GM12878 (cell line): ENCODE results near the gene ENTREP3. TPM values are rescaled to one million over a fixed set of nuclear protein-coding genes. Genes with fewer than 3 reads are reported as not detected.
"Not testable (repeated sequence)": the region's sequence is repeated elsewhere in the genome, so short reads cannot be mapped to it uniquely, and the experiment has no call there.

Source experiments
- ATAC-seq: fragments of 200-7000 bp; cut with Tn5 transposase; 3 replicates; pipeline ENCODE4 v1.9.1; 2020; ENCODE audit warnings: mild to moderate bottlenecking, moderate library complexity
- BruUV-seq: library from RNA; stranded (reverse); fragments of 400-500 nt; replicated peaks from 2 replicates; lab custom pipeline; 2021; lab: Mats Ljungman, UMichigan
- CTCF ChIA-PET: fragments of 300-600 bp; sonication (Branson Sonifier 250); formaldehyde crosslinking; extraction: SDS; loops from one replicate; lab custom pipeline; 2021; ENCODE audit warnings: inconsistent platforms; lab: Yijun Ruan, JAX
- POLR2A ChIA-PET: fragments of 350-600 bp; formaldehyde crosslinking; extraction: SDS; loops from one replicate; lab custom pipeline; 2021; ENCODE audit warnings: inconsistent platforms; lab: Charles Lee
- RAD21 ChIA-PET: fragments of 300-600 bp; sonication (Branson Sonifier 250); formaldehyde crosslinking; loops from one replicate; lab custom pipeline; 2023; ENCODE audit warnings: antibody characterized with exemption; ENCODE audit not compliant: unreplicated experiment; lab: Charles Lee
- SMC1A ChIA-PET: fragments of 300-600 bp; sonication (Branson Sonifier 250); formaldehyde crosslinking; loops from one replicate; lab custom pipeline; 2023; ENCODE audit not compliant: unreplicated experiment, uncharacterized antibody; lab: Charles Lee
- DNase-seq: peaks from one replicate; pipeline ENCODE4 v3.0.0-alpha.2; 2011; ENCODE audit warnings: low read depth, low spot score
- FAIRE-seq: peaks from 3 replicates; lab custom pipeline; 2011; peaks lifted over from hg19 to GRCh38; lab: Jason Lieb, UNC
- H2AFZ ChIP-seq: 2 replicates; pipeline ENCODE4 v1.6.0; 2011; ENCODE audit warnings: low read depth, low read length, control low read depth; ENCODE audit not compliant: control insufficient read depth
- H3K27ac ChIP-seq: 2 replicates; pipeline ENCODE4 v1.5.1; 2011; ENCODE audit warnings: control low read depth; ENCODE audit not compliant: control insufficient read depth, insufficient read depth
- H3K27me3 ChIP-seq, 2 experiments: replicated peaks in 1 of 2; 2 replicates each; pipeline versions ENCODE4 v1.6.0 to v1.6.1; 2011; ENCODE audit warnings: low read length in 1 of 2; ENCODE audit not compliant: control insufficient read depth in 2 of 2, insufficient read depth in 2 of 2
- H3K36me3 ChIP-seq, 2 experiments: 2 replicates each; pipeline ENCODE4 v1.5.1; 2011; ENCODE audit warnings: low read length in 1 of 2; ENCODE audit not compliant: control insufficient read depth in 2 of 2, insufficient read depth in 2 of 2
- H3K4me1 ChIP-seq: 2 replicates; pipeline ENCODE4 v1.6.1; 2011; ENCODE audit warnings: mild to moderate bottlenecking, low read length, moderate library complexity, mixed read lengths; ENCODE audit not compliant: control insufficient read depth, insufficient read depth
- H3K4me2 ChIP-seq: 2 replicates; pipeline ENCODE4 v1.6.0; 2011; ENCODE audit warnings: control low read depth; ENCODE audit not compliant: control insufficient read depth, insufficient read depth
- H3K4me3 ChIP-seq: fragments of 200-600 bp; sonication (generic); 2 replicates; pipeline ENCODE4 v1.5.1; 2016
- H3K79me2 ChIP-seq: 2 replicates; pipeline ENCODE4 v1.6.0; 2011; ENCODE audit warnings: low read length; ENCODE audit not compliant: control insufficient read depth, insufficient read depth
- H3K9ac ChIP-seq: 2 replicates; pipeline ENCODE4 v1.8.0; 2011; ENCODE audit warnings: low read length, control low read depth, mixed read lengths; ENCODE audit not compliant: control insufficient read depth, insufficient read depth
- H3K9me3 ChIP-seq: replicated peaks from 3 replicates; pipeline ENCODE4 v1.5.1; 2011; ENCODE audit warnings: mild to moderate bottlenecking, low read length; ENCODE audit not compliant: control insufficient read depth, insufficient read depth
- H4K20me1 ChIP-seq: 2 replicates; pipeline ENCODE4 v1.6.0; 2011; ENCODE audit not compliant: control insufficient read depth, insufficient read depth
- WGBS: methylation state at CpG from one replicate; pipeline ENCODE4 v1.1.6; 2016; ENCODE audit warnings: low lambda C conversion rate; ENCODE audit not compliant: insufficient replicate concordance, insufficient coverage; ENCODE audit errors: missing lambda C conversion rate; 5-methylcytosine and 5-hydroxymethylcytosine counted together
- in situ Hi-C: fragments of 300-500 bp; cut with MboI; formaldehyde crosslinking; loops from 9 replicates; pipeline ENCODE4 v1.14.3; 2018; ENCODE audit warnings: mixed read lengths
- intact Hi-C: fragments of 100-400 bp; cut with micrococcal nuclease; formaldehyde crosslinking; loops from one replicate; pipeline ENCODE4 v1.14.2; 2022; ENCODE audit not compliant: unreplicated experiment
- polyA plus RNA-seq, 11 experiments: library from polyadenylated mRNA; depleted of rRNA in 4 of 11; unstranded in 6 of 11; stranded (reverse) in 5 of 11; fragments of >200 nt; fragmentation: Nextera tagmentation in 4 of 11; fragmentation: Illumina TruSeq in 1 of 11; extraction: Ambion mirVana in 4 of 11; extraction: Trizol in 1 of 11; gene quantifications; 1 replicate in 1 of 11; 2 replicates in 10 of 11; pipeline versions ENCODE4 v1.2.1 to v1.2.3, GENCODE V29; 2011 to 2016; ENCODE audit warnings: inconsistent platforms in 2 of 11, missing spikeins in 2 of 11, low read depth in 1 of 11
- total RNA-seq, 4 experiments: library from RNA; depleted of rRNA in 3 of 4; stranded (reverse); fragments of >200 nt in 3 of 4; fragmentation: Illumina TruSeq in 1 of 4; extraction: Trizol in 1 of 4; gene quantifications; 2 replicates each; pipeline versions ENCODE4 v1.2.1 to v1.2.3, GENCODE V29; 2013 to 2021

ENTREP3 gene
- total and polyA plus RNA-seq, 10 of the 15 experiments (the other 5 are each of a cell fraction or from before 2014, with no cell fraction given) = 1.7 to 31.8 (median 3.9) TPM

DNA sequence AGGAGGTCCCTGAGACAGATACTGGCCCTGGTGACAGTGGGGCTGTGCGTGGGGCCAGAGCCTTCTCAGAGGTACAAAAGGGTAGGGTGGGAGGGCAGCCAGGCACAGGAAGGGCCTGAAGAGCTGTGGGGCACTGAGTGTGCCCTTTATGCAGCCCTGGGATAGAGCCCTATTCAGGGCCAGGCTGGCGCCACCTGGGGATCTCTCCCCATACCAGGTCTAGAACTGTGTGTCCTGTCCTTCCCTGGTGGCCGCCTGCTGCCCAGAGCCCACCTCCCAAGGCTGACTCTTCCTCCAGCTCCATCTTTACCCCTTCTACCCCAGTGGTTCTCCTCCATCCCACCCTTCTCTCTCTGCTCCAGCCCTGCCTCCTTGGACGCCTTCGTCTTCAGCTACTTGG, 21.8 kb downstream of the ENTREP3 start:
- BruUV-seq, intact Hi-C loops, H4K20me1 ChIP-seq, DNase-seq, H2AFZ ChIP-seq, RAD21 ChIA-PET, POLR2A ChIA-PET, H3K4me3 ChIP-seq, H3K4me2 ChIP-seq, H3K4me1 ChIP-seq, H3K27ac ChIP-seq, H3K9me3 ChIP-seq, H3K36me3 ChIP-seq, in situ Hi-C loops, FAIRE-seq, H3K27me3 ChIP-seq, H3K9ac ChIP-seq, CTCF ChIA-PET, H3K79me2 ChIP-seq, SMC1A ChIA-PET: not testable (repeated sequence)
- peak; percentile 18; the same call in 1 of the 3 replicates for ATAC-seq
- 80% methylated on average over 1 of the region's 5 CpGs for WGBS

DNA sequence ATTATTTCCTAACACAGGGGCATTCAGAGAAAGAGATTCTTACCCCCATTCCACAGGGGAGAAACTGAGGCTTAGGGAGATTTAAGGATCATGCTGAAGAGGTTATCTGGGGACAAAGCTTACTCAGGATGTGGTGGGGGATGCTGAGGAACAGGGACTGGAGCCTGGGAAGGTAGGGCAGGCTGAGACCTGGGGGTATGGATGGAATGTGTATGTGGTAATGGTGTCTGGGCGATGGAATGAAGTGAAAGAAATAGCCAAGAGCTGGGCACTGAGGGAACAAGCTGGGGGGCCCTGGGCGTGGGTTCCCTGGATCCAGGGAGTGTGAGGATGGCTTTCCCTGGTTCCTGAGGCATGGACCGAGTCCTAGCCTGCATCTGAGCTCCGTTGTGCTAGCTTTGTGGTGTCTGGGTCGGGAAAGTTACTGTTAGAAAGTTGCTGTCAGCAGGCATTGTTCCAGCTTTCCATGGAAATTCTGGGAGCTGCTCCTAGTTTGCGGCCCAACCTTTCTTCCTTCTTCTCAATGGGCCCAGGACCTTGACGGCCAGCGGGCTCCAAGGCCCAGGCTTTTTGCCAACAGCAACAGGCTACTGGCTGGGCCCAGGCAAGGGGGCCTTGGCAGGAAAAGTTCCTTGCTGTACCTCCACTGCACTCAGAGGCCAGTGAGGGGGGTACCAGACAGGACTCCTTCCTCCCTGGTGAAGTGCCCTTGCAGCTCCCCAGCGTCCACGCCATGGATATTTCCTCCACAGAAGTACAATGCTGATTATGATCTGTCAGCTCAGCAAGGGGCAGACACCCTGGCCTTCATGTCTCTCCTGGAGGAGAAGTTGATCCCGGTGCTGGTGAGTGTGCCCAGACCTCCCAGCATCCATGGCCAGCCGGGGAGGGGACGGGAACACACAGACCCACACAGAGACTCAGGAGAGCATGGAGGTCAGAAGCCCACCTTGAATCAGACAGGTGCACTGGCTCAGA, 23.0 kb downstream of the ENTREP3 start:
- H3K9ac ChIP-seq, H3K4me1 ChIP-seq, CTCF ChIA-PET, H3K4me2 ChIP-seq, RAD21 ChIA-PET, H3K9me3 ChIP-seq, H2AFZ ChIP-seq, H3K79me2 ChIP-seq, ATAC-seq, H4K20me1 ChIP-seq, H3K4me3 ChIP-seq, H3K27me3 ChIP-seq, SMC1A ChIA-PET, DNase-seq, intact Hi-C loops, H3K27ac ChIP-seq, FAIRE-seq, H3K36me3 ChIP-seq, POLR2A ChIA-PET, BruUV-seq, in situ Hi-C loops: not testable (repeated sequence)
- WGBS = 74% methylated on average over 13 of the region's 13 CpGs

DNA sequence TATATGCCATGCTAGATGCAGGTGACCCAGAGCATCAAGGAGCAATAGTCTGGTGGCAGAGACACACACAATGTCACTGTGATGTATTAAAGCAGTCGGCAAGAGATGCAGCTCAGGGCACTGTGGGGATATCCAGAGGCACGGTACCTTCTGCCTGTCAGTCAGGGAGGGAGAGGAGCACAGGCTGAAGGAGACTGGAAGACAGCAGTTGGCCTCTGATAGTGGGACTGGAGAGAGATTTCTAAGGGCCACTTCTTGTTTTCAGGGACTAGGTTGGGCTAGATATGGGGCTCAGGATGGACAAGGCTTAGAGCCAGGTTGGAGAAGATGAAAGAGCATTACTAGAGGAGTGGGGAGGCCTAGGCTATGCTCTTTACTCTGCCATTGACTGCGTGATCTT, 24.0 kb downstream of the ENTREP3 start:
- H3K27ac ChIP-seq, H3K4me2 ChIP-seq, H3K4me1 ChIP-seq, FAIRE-seq, in situ Hi-C loops, intact Hi-C loops, H4K20me1 ChIP-seq, H3K9ac ChIP-seq, ATAC-seq, POLR2A ChIA-PET, SMC1A ChIA-PET, H2AFZ ChIP-seq, H3K27me3 ChIP-seq, H3K4me3 ChIP-seq, RAD21 ChIA-PET, BruUV-seq, H3K9me3 ChIP-seq, DNase-seq, H3K36me3 ChIP-seq: not testable (repeated sequence)
- CTCF ChIA-PET = interaction anchor here (0.7 kb wide), 1 partner anchor 18 kb away, joined by 3 read pairs; no protein-coding TSS in a partner anchor
- H3K79me2 ChIP-seq = peaks cover 13% of the 10 kb centered on the region
- 51% methylated on average over 3 of the region's 3 CpGs for WGBS
